ENCODE measurements around the gene KYNU.
"Not testable (repeated sequence)": the region's sequence is repeated elsewhere in the genome, so short reads cannot be mapped to it uniquely, and the experiment has no call there.

The KYNU gene

GRCh38 chr2:142877216-142877838 is at the start of gene KYNU:
Gene KYNU (plus strand): TSS chr2:142877664. CDS start chr2:142885368, 7,704 bp downstream.
- peak; percentile 69 for DNase-seq

- peak; percentile 29 for DNase-seq
These were observed 43.4 kb upstream of the KYNU start for GRCh38 chr2:142834021-142834420.

- DNase-seq: no peak
These were observed 37.0 kb upstream of the KYNU start for GRCh38 chr2:142840436-142840835.

GRCh38 chr2:142841788-142842187 is 35.7 kb upstream of the KYNU start:
- no peak for DNase-seq

- DNase-seq: no peak
These were observed 35.1 kb upstream of the KYNU start for GRCh38 chr2:142842369-142842768.

GRCh38 chr2:142843731-142844130 is 33.7 kb upstream of the KYNU start:
- no peak for DNase-seq

- no peak for DNase-seq
These were observed 29.3 kb upstream of the KYNU start for GRCh38 chr2:142848023-142848606.

GRCh38 chr2:142849820-142850219 is 27.6 kb upstream of the KYNU start:
- no peak for DNase-seq

- DNase-seq: no peak
These were observed 23.6 kb upstream of the KYNU start for GRCh38 chr2:142853912-142854311.

GRCh38 chr2:142857256-142858164 is 20.0 kb upstream of the KYNU start:
- DNase-seq: no peak

GRCh38 chr2:142858961-142859360 is 18.5 kb upstream of the KYNU start:
- no peak for DNase-seq

GRCh38 chr2:142862299-142862698 is 15.2 kb upstream of the KYNU start:
- DNase-seq: no peak

GRCh38 chr2:142862847-142863246 is 14.6 kb upstream of the KYNU start:
- DNase-seq: no peak

GRCh38 chr2:142863485-142863961 is 13.9 kb upstream of the KYNU start:
- DNase-seq: no peak

- DNase-seq: not testable (repeated sequence)
These were observed 12.9 kb upstream of the KYNU start for GRCh38 chr2:142864605-142865004.

GRCh38 chr2:142865924-142866323 is 11.5 kb upstream of the KYNU start:
- DNase-seq: peak; percentile 71

- no peak for DNase-seq
These were observed 11.0 kb upstream of the KYNU start for GRCh38 chr2:142866426-142866825.

GRCh38 chr2:142867136-142867535 is 10.3 kb upstream of the KYNU start:
- no peak for DNase-seq

- peak; percentile 94 for DNase-seq
These were observed 9.2 kb upstream of the KYNU start for GRCh38 chr2:142868229-142868762.

GRCh38 chr2:142869065-142869460 is 8.4 kb upstream of the KYNU start:
- DNase-seq: not testable (repeated sequence)

GRCh38 chr2:142869461-142870106 is 7.9 kb upstream of the KYNU start:
- DNase-seq: no peak

GRCh38 chr2:142870526-142870925 is 6.9 kb upstream of the KYNU start:
- no peak for DNase-seq

GRCh38 chr2:142871396-142871795 is 6.1 kb upstream of the KYNU start:
- no peak for DNase-seq

All from hematopoietic multipotent progenitor cell treated with erythropoietin and hydrocortisone succinate and interleukin-3 and kit ligand, for 4 days (in vitro differentiated cells).